ENCODE measurements around the gene NELL1. TPM values are rescaled to one million over a fixed set of nuclear protein-coding genes. Genes with fewer than 3 reads are reported as not detected.

The NELL1 gene
- total and polyA plus RNA-seq, 2 donors (not counting 1 experiment from before 2014, with no cell fraction given): not detected

- H3K79me2 ChIP-seq (ENCODE audit: control insufficient read depth, insufficient read depth, low read length): no peaks in the 10 kb centered on the region
- no peaks in the 10 kb centered on the region for H3K27me3 ChIP-seq (ENCODE audit: control insufficient read depth, insufficient read depth, low read length)
Observed at GRCh38 chr11:20676658-20677057, 7.3 kb downstream of the NELL1 start.

GRCh38 chr11:20688761-20689160, 19.4 kb downstream of the NELL1 start:
- Histone ChIP-seq H3K27me3 (ENCODE audit: control insufficient read depth, insufficient read depth, low read length) (no peaks in the 10 kb centered on the region), H2AFZ (ENCODE audit: low read length) (no peak overlapping the region), H4K20me1 (ENCODE audit: control insufficient read depth, extremely low read depth, insufficient read depth, low read length) (no peaks in the 10 kb centered on the region), H3K36me3 (ENCODE audit: control insufficient read depth, insufficient read depth, low read length) (no peaks in the 10 kb centered on the region), H3K4me3 (replicated peaks in 1 of 4; ENCODE audit: control extremely low read depth in 1 of 4, insufficient read depth in 1 of 4, low read depth in 3 of 4, low read length in 4 of 4) (no peak overlapping the region), H3K27ac (ENCODE audit: insufficient read depth, low read length) (no peak overlapping the region), H3K9me3 (ENCODE audit: control insufficient read depth, insufficient read depth, low read depth, low read length) (no peaks in the 10 kb centered on the region), H3K79me2 (ENCODE audit: control insufficient read depth, insufficient read depth, low read length) (no peaks in the 10 kb centered on the region), H3K9ac (ENCODE audit: insufficient read depth, low read length) (no peak overlapping the region), H3K4me2 (ENCODE audit: extremely low read depth, insufficient read depth, low read length) (no peak overlapping the region), H3K4me1 (ENCODE audit: control insufficient read depth, extremely low read depth, insufficient read depth, low read length) (no peaks in the 10 kb centered on the region)
- no peak for DNase-seq (ENCODE audit: low read depth in 2 of 2)
- no peak for TF ChIP-seq CTCF (conservative IDR thresholded peaks at IDR 0.05 in 1 of 2, IDR thresholded peaks at IDR 0.05 in 1 of 2; ENCODE audit: low read depth in 1 of 2, low read length in 2 of 2)
- TF ChIP-seq EZH2 (IDR thresholded peaks at IDR 0.05; ENCODE audit: low read length, missing control alignments): no peak

More at GRCh38 chr11:20676658-20677057, 7.3 kb downstream of the NELL1 start:
- no peak for TF ChIP-seq EZH2 (IDR thresholded peaks at IDR 0.05; ENCODE audit: low read length, missing control alignments)
- Histone ChIP-seq H3K9ac (ENCODE audit: insufficient read depth, low read length) (no peak overlapping the region), H3K27ac (ENCODE audit: insufficient read depth, low read length) (no peak overlapping the region), H3K4me2 (ENCODE audit: extremely low read depth, insufficient read depth, low read length) (no peak overlapping the region), H3K9me3 (ENCODE audit: control insufficient read depth, insufficient read depth, low read depth, low read length) (no peaks in the 10 kb centered on the region), H2AFZ (ENCODE audit: low read length) (no peak overlapping the region), H3K4me1 (ENCODE audit: control insufficient read depth, extremely low read depth, insufficient read depth, low read length) (no peaks in the 10 kb centered on the region), H3K4me3 (replicated peaks in 1 of 4; ENCODE audit: control extremely low read depth in 1 of 4, insufficient read depth in 1 of 4, low read depth in 3 of 4, low read length in 4 of 4) (no peak overlapping the region), H3K36me3 (ENCODE audit: control insufficient read depth, insufficient read depth, low read length) (no peaks in the 10 kb centered on the region), H4K20me1 (ENCODE audit: control insufficient read depth, extremely low read depth, insufficient read depth, low read length) (no peaks in the 10 kb centered on the region)
- DNase-seq (ENCODE audit: low read depth in 2 of 2): no peak

- TF ChIP-seq EZH2 (IDR thresholded peaks at IDR 0.05; ENCODE audit: low read length, missing control alignments): no peak
- no peak for TF ChIP-seq CTCF (conservative IDR thresholded peaks at IDR 0.05 in 1 of 2, IDR thresholded peaks at IDR 0.05 in 1 of 2; ENCODE audit: low read depth in 1 of 2, low read length in 2 of 2)
- Histone ChIP-seq H3K4me2 (ENCODE audit: extremely low read depth, insufficient read depth, low read length) (no peak overlapping the region), H3K27me3 (ENCODE audit: control insufficient read depth, insufficient read depth, low read length) (no peaks in the 10 kb centered on the region), H3K9me3 (ENCODE audit: control insufficient read depth, insufficient read depth, low read depth, low read length) (no peaks in the 10 kb centered on the region), H3K27ac (ENCODE audit: insufficient read depth, low read length) (no peak overlapping the region), H2AFZ (ENCODE audit: low read length) (no peak overlapping the region), H4K20me1 (ENCODE audit: control insufficient read depth, extremely low read depth, insufficient read depth, low read length) (no peaks in the 10 kb centered on the region), H3K36me3 (ENCODE audit: control insufficient read depth, insufficient read depth, low read length) (no peaks in the 10 kb centered on the region), H3K9ac (ENCODE audit: insufficient read depth, low read length) (no peak overlapping the region), H3K4me3 (replicated peaks in 1 of 4; ENCODE audit: control extremely low read depth in 1 of 4, insufficient read depth in 1 of 4, low read depth in 3 of 4, low read length in 4 of 4) (no peak overlapping the region), H3K4me1 (ENCODE audit: control insufficient read depth, extremely low read depth, insufficient read depth, low read length) (no peaks in the 10 kb centered on the region), H3K79me2 (ENCODE audit: control insufficient read depth, insufficient read depth, low read length) (no peaks in the 10 kb centered on the region)
- DNase-seq (ENCODE audit: low read depth in 2 of 2): no peak
Observed at GRCh38 chr11:20707876-20708275, 38.5 kb downstream of the NELL1 start.
